Stimulated activated CD4-positive, alpha-beta T cell treated with anti-CD3 and anti-CD28 coated beads, Interleukin-1b, Interleukin-23, amount 100 ng/mL, for 1 hour (primary cell): Measurements from ENCODE around the gene LRCH4.

Experiments
- DNase-seq, 2 donors: peaks; one replicate each; pipeline ENCODE4 v3.0.0-alpha.2; 2020; ENCODE audit warnings: low read depth in 2 of 2

Gene LRCH4

GRCh38 chr7:100582650-100583049, 3.3 kb downstream of the LRCH4 start:
- no peak for DNase-seq

GRCh38 chr7:100582041-100582579, 3.8 kb downstream of the LRCH4 start:
- DNase-seq, result no peak

DNA sequence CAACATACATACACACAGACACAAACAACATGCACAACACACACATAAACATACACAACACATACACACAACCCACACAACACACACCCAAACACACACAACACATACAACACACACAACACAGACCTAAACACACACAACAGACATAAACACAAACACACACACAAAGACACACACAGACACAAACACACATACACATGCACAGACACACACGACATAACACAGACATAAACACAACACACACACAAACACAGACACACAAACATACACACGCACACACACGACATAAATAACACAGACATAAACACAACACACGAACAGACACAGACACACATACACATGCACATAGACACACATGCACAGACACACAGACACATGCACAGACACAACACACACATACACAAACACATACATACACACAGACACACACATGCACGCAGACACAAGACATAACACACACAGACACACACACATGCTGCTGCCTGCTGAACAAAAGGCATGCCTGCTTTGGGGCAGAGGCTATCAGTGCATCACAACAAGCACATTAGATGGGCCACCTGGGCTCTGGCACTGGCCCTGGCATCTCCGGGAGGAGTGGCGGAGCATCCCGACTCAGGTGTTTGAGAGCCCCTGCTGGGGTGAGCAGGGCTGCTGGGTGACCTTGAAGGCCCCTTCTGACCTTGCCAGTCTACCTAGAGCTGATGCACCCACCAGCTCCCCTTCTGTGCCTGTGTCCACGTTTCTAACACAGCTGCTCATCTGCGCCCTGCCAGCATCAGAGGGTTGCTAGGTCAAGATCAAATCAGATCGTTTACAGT, 5.3 kb downstream of the LRCH4 start:
- no peak for DNase-seq

- no peak for DNase-seq
These were observed 7.4 kb downstream of the LRCH4 start for GRCh38 chr7:100578246-100579183.

DNA sequence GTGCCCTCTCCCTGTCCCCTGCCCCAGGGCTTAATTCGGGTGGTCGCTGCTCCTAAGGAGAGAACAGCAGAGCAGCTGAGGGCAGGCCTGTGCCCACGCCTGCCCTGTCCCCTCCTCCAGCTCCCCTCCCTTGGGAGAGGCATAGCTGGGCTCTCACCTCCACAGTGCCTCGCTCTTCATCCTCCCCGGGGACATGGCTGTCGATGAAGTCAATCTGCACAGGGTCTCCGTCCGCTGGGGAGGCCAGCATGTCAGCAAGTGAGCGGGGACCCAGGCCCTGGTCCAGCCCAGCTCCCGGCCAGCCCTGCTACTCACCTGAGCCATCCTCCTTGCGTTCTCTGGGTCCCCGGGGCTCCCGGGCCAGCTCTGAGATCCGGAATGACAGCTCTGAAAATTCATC, 8.4 kb downstream of the LRCH4 start:
- DNase-seq, result no peak

GRCh38 chr7:100577103-100577502, 8.8 kb downstream of the LRCH4 start:
- no peak for DNase-seq

- DNase-seq, result no peak
These were observed 9.4 kb downstream of the LRCH4 start for GRCh38 chr7:100576384-100576993.

DNA sequence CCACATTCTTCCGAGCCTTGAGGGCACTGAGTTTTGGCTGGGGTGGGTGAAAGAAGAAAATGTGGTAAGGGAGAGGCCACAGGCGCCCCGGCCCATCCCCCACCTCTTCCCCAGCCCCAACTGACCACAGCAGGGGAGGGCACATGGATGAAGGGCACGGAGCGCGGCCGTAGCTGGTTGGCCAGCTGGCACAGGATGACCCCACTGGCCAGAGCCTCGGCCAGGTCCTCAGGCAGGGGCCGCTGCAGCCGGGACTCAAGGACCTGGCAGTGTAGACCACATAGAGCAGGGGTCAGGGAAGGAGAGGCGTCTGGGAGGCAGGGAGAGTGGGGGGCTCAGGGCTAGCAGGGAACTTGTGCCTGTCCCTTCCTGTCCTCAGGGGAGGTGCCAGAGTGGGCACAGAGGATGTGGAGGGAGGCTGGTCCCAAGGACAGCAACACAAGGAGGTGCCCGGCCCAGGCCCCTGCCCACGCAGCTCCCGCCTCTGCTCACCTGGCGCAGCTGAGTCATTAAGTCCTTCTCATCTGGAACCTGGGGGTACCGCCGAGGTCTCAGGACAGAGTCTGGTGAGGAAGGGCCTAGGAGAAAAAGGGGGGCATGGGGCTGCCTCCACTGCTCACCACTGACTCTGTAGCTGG, 10.1 kb downstream of the LRCH4 start:
- no peak for DNase-seq

GRCh38 chr7:100575206-100575631, 10.7 kb downstream of the LRCH4 start:
- no peak for DNase-seq

DNA sequence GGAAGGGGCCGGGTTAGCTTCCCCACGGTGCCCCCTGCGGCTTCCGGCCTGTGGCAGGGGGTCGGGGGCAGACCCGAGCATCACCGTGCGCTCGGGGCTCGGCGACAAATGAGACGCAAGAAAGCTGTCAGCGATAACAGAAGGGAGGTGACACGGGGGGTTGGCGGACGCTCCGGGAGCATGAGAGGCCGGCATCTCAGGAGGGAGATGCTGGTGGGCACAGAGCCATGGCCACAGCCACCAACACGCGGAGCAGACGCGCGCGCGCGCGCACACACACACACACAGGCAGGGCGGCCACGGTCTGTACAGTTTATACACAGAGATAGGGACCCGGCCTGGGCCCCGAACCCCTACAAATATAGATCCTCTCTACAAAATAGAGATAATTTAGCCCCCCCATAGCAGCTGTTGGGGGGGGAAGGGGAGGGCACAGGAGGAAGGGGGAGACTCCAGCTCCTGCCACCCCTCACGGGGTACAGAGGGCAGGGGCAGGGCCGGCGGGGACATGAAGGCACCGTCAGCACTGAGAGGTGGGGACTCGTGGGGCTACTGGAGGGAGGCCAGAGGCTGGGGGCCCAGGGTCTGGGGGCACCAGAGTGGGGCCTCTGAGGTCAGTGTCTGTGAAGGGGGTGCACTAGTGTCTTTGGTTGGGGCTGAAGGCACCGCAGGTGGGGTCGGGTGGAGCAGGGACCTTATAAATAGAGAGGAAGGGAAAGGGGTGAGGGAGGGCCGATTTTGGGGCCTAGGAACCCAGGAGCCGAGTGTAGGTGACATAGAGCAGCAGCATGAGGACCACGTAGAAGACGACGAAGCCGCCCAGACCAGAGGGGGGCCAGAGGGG, 11.3 kb downstream of the LRCH4 start:
- no peak for DNase-seq

DNA sequence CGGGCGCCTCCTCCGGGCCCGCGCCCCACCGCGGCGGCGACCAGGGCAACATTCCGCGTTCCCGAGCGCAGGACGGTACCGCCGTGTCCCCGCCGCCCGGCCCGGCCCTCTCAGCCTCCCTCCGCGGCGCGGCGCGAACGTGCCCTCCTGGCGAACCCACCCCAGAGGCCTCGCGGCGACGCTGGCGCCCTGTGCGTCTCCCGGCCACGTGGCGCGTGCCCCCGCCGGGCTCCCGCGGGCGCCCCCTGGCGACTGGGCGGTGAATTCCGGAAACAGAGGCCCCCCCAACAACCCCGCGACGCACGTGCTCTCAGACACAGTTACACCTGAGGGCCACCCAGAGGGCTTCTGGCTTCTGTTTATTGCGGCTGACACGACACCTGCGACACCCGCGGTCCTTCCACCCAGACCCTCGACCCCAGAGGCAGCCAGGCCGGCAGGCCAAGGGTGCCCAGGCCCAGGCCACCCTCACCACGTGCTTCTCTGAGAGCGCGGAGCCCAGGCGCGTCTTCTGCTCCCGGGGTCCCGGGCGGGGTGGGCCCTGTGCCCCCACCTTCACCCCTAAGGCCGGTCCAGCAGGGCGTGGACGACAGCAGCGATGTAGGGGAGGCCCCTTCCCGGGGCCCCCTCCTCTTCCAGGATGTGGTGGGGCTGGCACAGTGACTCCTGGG, 12.1 kb downstream of the LRCH4 start, which contains the start of gene SAP25:
Gene SAP25 (minus strand): TSS at position 210 of the 671 bp plus-strand sequence. CDS start 158 bp downstream, at position 52.
- no peak for DNase-seq

DNA sequence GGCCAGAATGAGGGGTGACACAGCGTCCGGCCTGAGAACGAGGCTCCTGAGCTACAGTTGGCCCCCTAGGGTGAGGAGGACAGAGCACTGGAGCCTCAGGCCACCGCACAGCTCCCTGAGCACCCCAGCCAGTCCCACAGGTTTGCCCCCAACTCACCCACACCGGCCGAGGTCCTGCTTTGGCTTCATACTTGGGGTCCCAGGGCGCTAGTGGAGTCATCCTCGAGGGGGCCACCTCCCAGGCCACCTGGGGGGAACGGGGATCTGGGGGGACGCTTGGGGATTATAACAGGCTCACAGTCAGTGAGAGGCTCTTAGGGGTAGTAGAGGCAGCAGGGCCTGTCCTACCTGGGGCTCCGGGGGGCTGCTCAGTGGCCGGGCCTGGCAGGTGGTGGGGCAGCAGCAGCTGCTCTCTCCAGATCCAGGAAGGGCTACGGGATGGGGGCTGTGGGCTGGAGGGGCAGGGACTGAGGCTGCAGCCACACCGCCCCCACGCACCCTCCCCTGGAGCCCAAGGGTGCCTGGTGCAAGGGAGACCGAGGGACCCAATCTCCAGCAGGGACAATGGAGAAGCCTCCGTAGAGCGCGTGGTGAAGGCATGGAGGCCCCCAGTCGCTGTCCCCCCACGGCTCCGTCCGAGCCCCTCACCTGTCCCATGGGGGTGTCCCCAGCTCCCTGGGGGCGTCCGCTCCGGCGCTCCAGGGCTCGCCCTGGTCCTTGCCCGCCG, 12.8 kb downstream of the LRCH4 start:
- DNase-seq, result no peak

- no peak for DNase-seq
These were observed 13.5 kb downstream of the LRCH4 start for GRCh38 chr7:100572281-100572948.

DNA sequence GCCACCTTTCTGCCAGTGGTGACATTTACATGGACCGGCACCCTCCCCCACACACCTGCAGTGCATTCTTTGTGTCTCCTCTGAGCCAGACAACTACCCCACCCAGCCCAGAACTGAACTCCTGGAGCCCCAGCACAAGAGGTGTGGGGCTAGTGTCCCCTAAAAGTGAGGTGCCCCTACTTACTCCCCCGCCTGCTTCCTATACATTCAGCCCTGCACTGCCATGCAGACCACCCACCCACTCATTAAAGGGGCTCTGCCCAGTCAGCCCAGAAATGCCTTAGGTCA, 14.2 kb downstream of the LRCH4 start:
- DNase-seq, result no peak

DNA sequence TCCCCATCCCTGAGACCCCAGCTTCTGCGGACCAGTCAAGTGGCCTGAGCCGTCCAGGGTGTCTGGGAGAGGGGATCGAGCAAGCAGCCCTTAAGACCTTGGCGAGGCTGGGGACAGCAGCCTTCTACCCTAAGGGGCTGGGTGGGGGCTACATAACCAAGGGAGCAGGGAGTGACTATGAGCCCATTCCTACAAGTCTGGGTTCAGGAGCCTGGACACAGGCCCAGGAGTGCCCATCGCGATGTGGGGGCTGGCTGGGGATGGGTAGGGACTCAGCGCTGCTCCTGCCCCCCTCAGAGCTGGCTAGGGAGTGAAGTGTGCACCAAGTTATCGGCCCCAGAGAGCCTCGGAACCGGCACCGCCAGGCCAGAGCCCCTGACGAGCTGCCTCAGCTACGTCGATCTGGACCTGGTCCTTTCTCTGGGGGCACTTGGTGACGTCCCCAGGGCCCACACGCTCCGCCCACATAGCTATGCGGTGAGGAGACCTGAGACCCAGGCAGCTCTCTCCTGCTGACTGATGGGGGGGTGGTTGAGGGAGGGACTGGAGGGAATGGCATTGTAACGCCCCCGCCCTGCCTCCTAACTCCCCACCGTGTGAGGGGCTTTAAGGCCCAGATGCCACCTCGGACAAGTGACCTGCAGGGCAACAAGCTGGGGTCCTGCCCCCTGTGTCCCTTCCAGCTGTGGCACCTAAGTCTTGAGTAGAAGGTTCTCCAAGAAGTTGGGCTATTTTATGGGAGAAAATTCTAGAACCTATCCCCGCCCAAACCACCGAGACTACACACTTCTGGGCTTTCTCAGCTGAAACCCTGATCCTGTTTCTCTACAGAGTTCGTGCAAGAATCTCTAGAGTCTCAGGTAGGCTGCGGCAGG, 14.7 kb downstream of the LRCH4 start:
- DNase-seq, result no peak

DNA sequence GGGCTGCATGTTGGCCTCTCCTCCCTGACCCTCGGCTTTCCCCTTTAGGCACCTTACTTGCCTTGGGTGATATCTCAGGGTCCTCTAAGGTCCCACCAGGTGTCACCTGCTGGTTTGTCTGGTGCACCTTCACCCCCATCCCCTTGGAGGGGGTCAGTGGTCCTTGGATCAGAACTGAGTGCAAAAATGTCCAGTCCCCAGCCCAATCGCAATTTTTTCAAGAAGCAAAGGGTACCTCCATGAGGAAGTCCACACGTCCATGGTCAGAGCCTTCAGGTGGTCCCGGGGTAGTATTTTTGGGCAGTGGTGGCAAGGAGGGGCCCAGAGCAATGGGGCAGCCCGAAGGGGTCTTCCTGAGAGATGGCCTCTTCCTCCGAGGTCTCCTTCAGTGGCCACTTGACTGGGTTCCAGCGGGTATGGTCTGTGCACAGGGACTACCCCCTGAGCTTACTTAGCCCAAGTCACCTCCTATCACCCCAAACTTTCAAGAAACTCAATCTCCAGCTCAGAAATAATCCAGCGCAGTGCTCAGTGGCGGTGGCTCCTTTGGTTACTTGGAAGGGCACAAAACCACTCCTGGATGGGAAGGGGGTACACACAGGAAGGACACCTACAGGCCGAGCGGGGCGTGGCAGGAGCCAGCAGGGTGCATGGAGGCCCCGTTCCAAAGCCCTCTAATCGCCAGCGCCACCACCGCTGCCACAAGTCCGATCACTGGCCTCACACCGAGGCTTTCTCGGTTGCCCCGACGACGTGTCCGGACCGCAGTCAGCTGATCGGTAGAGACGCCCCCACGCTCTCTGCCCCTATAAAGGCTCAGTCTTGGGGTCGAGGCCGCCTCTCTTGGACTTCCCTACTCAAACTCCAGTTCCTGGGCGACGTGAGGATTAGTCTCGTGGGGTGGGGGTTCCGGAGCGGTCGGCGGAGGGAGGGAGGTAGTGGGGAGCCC, 16.8 kb downstream of the LRCH4 start:
- no peak for DNase-seq
